GM12874 (cell line): ENCODE measurements around the gene NAALADL2.

ENCODE experiments used
- CTCF ChIP-seq: IDR thresholded peaks from 2 replicates; pipeline ENCODE4 v1.5.1; 2011; ENCODE audit warnings: low read depth, mild to moderate bottlenecking, control low read depth, low read length, moderate library complexity; ENCODE audit not compliant: insufficient read depth

Gene NAALADL2

DNA sequence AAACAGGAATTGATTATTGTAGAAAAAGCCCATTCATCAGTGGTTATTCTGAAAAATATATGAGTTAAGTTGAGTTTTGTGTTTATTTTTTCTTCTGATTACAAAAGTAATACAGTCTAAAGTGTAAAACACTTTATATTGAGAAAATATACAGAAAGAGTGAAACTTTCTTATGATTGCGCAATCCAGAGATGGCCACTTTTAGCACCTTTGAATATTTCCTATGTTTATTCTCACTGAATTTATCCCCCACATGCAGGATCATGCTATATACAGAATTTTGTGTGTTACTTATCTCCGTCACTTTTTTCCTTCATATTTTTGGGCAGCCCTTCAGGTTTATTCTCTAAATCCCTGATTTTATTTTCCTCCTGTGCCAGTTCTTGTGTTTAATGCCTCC is 285.2 kb downstream of the NAALADL2 start:
- no peak for TF ChIP-seq CTCF

DNA sequence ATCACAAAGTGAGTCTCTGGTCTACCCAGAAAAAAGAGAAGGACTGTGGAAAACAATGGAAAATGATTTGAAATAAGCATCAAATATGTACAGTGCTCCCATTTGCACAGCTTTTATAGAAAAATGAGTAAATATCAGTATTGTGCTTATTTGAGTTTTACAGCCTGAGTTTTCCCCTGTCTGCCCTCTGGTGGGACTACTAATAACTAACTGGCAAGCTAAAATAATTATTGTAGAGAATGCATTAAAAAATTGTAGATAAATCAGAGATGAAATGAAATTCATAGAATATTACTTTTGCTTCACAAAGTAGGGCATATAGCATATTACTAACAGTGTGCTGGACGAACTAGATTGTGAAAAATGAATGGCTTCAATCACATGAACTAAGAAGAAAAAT is 287.1 kb downstream of the NAALADL2 start:
- no peak for TF ChIP-seq CTCF

- no peak for TF ChIP-seq CTCF
These were observed 290.5 kb downstream of the NAALADL2 start for GRCh38 chr3:175149675-175150074.

- no peak for TF ChIP-seq CTCF
These were observed 291.8 kb downstream of the NAALADL2 start for GRCh38 chr3:175150812-175151401.

DNA sequence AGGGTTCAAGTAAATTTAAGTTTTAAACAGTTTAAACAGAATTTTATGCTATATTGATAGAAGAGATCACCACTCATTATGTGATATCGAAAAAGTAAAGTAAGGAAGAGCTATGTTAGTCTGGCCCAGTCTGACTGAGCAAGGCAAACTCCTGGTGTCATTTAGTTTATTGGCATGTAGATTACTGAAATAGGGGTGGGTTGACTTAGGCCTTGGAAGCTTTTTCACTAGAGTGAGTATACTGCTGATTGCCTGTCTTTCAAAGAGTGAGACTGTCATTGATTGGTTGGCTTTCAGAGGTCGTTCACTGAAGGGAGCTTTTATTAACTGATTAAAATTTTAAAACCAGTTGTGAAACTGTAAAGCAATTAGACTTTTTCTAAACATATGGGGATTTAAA is 294.5 kb downstream of the NAALADL2 start:
- no peak for TF ChIP-seq CTCF

- TF ChIP-seq CTCF, result no peak
These were observed 296.0 kb downstream of the NAALADL2 start for GRCh38 chr3:175155172-175155571.

GRCh38 chr3:175159202-175159601 is 300.1 kb downstream of the NAALADL2 start:
- TF ChIP-seq CTCF, result no peak
